Lower leg skin (tissue), 3 donors: ENCODE results near the gene ANKRD33.

ENCODE experiments used
- POLR2A ChIP-seq, 2 donors: fragments of 450-650 bp; IDR thresholded peaks; one replicate each; pipeline ENCODE4 v1.6.1; 2016 to 2017; ENCODE audit warnings: antibody characterized with exemption in 2 of 2, mild to moderate bottlenecking in 1 of 2, moderate library complexity in 1 of 2
- TF ChIP-seq, protein P1 (sequence below), 3 donors: fragments of 450-650 bp; IDR thresholded peaks; one replicate each; pipeline ENCODE4 v1.5.1; 2016; ENCODE audit warnings: antibody characterized with exemption in 3 of 3, mild to moderate bottlenecking in 3 of 3, moderate library complexity in 2 of 3

DNA sequence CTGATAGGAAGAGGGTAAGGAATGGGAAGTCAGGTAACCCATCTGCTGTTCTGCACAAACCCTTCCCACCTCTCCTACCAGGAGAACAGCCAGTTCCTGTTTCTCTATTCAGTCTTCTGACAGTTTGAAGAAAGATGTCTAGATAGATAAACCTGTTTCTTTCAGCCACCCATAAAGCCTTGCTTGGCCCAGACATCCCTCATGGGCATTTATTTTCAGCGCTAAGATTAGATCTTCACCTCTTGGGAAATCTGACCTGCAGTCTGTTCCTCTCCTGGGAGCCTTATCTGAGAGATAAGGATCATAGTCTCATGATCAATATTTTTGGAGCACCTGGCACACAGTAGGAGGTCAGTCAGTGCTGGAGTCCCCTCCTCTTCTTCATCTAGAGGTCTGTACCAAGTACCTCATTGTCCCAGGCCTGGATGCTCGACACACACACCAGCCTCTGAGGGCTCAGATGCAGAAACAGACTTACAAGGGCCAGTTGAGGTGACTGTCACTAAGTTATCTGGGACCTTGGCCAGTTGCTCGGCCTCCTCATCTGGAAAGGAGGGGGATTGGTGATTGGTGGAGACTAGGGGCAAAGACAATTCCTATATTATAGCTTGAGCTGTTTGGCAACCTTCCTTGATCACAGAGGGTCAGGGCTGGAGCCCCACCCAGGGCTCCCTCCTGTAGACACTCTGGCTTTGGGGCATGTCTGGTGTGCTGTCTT lies 37.6 kb downstream of the ANKRD33 start:
- TF ChIP-seq, protein P1, sequence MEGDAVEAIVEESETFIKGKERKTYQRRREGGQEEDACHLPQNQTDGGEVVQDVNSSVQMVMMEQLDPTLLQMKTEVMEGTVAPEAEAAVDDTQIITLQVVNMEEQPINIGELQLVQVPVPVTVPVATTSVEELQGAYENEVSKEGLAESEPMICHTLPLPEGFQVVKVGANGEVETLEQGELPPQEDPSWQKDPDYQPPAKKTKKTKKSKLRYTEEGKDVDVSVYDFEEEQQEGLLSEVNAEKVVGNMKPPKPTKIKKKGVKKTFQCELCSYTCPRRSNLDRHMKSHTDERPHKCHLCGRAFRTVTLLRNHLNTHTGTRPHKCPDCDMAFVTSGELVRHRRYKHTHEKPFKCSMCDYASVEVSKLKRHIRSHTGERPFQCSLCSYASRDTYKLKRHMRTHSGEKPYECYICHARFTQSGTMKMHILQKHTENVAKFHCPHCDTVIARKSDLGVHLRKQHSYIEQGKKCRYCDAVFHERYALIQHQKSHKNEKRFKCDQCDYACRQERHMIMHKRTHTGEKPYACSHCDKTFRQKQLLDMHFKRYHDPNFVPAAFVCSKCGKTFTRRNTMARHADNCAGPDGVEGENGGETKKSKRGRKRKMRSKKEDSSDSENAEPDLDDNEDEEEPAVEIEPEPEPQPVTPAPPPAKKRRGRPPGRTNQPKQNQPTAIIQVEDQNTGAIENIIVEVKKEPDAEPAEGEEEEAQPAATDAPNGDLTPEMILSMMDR (IDR thresholded peaks at IDR 0.05) = no peak
- TF ChIP-seq POLR2A (IDR thresholded peaks at IDR 0.05) = no peak
